ENCODE measurements around the gene YTHDF2. TPM values are rescaled to one million over a fixed set of nuclear protein-coding genes. Genes with fewer than 3 reads are reported as not detected.

YTHDF2 gene
- total RNA-seq, 1 donor from 2014 or later, result 32.1 TPM

GRCh38 chr1:28751315-28752060 lies 14.7 kb downstream of the YTHDF2 start:
- no peak for DNase-seq
- peak overlapping the region; percentile 8 for H3K4me3 ChIP-seq
- intact Hi-C loops (cut with micrococcal nuclease), result no loop called here
- TF ChIP-seq, protein P1, sequence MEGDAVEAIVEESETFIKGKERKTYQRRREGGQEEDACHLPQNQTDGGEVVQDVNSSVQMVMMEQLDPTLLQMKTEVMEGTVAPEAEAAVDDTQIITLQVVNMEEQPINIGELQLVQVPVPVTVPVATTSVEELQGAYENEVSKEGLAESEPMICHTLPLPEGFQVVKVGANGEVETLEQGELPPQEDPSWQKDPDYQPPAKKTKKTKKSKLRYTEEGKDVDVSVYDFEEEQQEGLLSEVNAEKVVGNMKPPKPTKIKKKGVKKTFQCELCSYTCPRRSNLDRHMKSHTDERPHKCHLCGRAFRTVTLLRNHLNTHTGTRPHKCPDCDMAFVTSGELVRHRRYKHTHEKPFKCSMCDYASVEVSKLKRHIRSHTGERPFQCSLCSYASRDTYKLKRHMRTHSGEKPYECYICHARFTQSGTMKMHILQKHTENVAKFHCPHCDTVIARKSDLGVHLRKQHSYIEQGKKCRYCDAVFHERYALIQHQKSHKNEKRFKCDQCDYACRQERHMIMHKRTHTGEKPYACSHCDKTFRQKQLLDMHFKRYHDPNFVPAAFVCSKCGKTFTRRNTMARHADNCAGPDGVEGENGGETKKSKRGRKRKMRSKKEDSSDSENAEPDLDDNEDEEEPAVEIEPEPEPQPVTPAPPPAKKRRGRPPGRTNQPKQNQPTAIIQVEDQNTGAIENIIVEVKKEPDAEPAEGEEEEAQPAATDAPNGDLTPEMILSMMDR (IDR thresholded peaks at IDR 0.05; ENCODE audit: borderline replicate concordance), result no peak
- H3K36me3 ChIP-seq, result peaks cover 5% of the 10 kb centered on the region
- H3K4me1 ChIP-seq, result peaks cover 98% of the 10 kb centered on the region
- no peaks in the 10 kb centered on the region for H3K27me3 ChIP-seq (ENCODE audit: low read depth)
- no peaks in the 10 kb centered on the region for H3K9me3 ChIP-seq (replicated peaks)
- peak overlapping the region; percentile 29 for H3K27ac ChIP-seq (replicated peaks)

- TF ChIP-seq, protein P1 (IDR thresholded peaks at IDR 0.05; ENCODE audit: borderline replicate concordance), result no peak
- Histone ChIP-seq H3K36me3 (peaks cover 10% of the 10 kb centered on the region), H3K27me3 (ENCODE audit: low read depth) (no peaks in the 10 kb centered on the region), H3K9me3 (replicated peaks) (no peaks in the 10 kb centered on the region), H3K27ac (replicated peaks) (no peak overlapping the region), H3K4me1 (peaks cover 87% of the 10 kb centered on the region), H3K4me3 (no peak overlapping the region)
- intact Hi-C loops (cut with micrococcal nuclease), result no loop called here
- no peak for DNase-seq
These were observed 19.0 kb downstream of the YTHDF2 start for GRCh38 chr1:28755701-28756100.

- intact Hi-C loops (cut with micrococcal nuclease), result no loop called here
- Histone ChIP-seq H3K27me3 (ENCODE audit: low read depth) (no peaks in the 10 kb centered on the region), H3K4me1 (peaks cover 80% of the 10 kb centered on the region), H3K36me3 (peaks cover 12% of the 10 kb centered on the region), H3K9me3 (replicated peaks) (no peaks in the 10 kb centered on the region), H3K27ac (replicated peaks) (no peak overlapping the region), H3K4me3 (no peak overlapping the region)
- TF ChIP-seq, protein P1 (IDR thresholded peaks at IDR 0.05; ENCODE audit: borderline replicate concordance), result peak; percentile 30
- DNase-seq, result no peak
These were observed 20.1 kb downstream of the YTHDF2 start for GRCh38 chr1:28756846-28757245.

DNA sequence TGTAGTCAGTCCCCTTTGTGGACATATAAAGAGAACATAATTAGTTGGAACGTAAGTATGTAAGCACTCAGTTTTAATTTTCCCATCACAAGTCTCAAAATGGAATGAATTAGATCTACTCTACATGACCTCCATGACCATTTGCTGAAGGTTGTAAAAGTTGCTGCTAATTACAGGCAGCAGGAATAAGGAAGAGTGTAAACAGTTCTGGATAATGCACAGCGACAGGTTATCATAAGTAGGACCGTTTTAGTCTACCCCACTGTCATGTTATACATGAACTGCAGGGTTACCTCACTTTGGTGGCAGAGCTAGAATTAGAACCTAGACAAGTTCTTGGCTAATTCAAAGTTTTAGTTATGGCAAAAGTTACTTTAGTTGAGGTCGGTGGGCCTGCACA lies 21.7 kb downstream of the YTHDF2 start:
- H3K27me3 ChIP-seq (ENCODE audit: low read depth), result no peaks in the 10 kb centered on the region
- intact Hi-C loops (cut with micrococcal nuclease), result no loop called here
- TF ChIP-seq, protein P1 (IDR thresholded peaks at IDR 0.05; ENCODE audit: borderline replicate concordance), result no peak
- no peak overlapping the region for H3K27ac ChIP-seq (replicated peaks)
- H3K36me3 ChIP-seq, result peaks cover 12% of the 10 kb centered on the region
- no peak overlapping the region for H3K4me3 ChIP-seq
- H3K9me3 ChIP-seq (replicated peaks), result no peaks in the 10 kb centered on the region
- H3K4me1 ChIP-seq, result peaks cover 78% of the 10 kb centered on the region
- DNase-seq, result no peak

GRCh38 chr1:28759257-28759656 lies 22.5 kb downstream of the YTHDF2 start:
- intact Hi-C loops (cut with micrococcal nuclease), result no loop called here
- no peak overlapping the region for H3K27ac ChIP-seq (replicated peaks)
- DNase-seq, result no peak
- H3K36me3 ChIP-seq, result peaks cover 12% of the 10 kb centered on the region
- no peaks in the 10 kb centered on the region for H3K9me3 ChIP-seq (replicated peaks)
- TF ChIP-seq, protein P1 (IDR thresholded peaks at IDR 0.05; ENCODE audit: borderline replicate concordance), result no peak
- H3K4me1 ChIP-seq, result peaks cover 70% of the 10 kb centered on the region
- H3K27me3 ChIP-seq (ENCODE audit: low read depth), result no peaks in the 10 kb centered on the region
- H3K4me3 ChIP-seq, result no peak overlapping the region
